BLaER1 treated with 17β-estradiol and CSF1 and Interleukin-3, amounts not matched to agents 10 nM and 100 nM (cell line): ENCODE data around the gene PTPRQ.

Source experiments
- H3K27ac ChIP-seq, 11 experiments: shearing (Covaris generic); formaldehyde crosslinking; 2 replicates each; pipeline ENCODE4 v1.8.1; 2022
- H3K27me3 ChIP-seq, 11 experiments: shearing (Covaris generic); formaldehyde crosslinking; 2 replicates each; pipeline ENCODE4 v1.8.1; 2022
- H3K36me3 ChIP-seq, 11 experiments: shearing (Covaris generic); formaldehyde crosslinking; 2 replicates each; pipeline ENCODE4 v1.8.1; 2022
- H3K4me1 ChIP-seq, 10 experiments: shearing (Covaris generic); formaldehyde crosslinking; 2 replicates each; pipeline ENCODE4 v1.8.1; 2022
- H3K4me2 ChIP-seq, 11 experiments: shearing (Covaris generic); formaldehyde crosslinking; 2 replicates each; pipeline ENCODE4 v1.8.1; 2022
- H3K4me3 ChIP-seq, 10 experiments: shearing (Covaris generic); formaldehyde crosslinking; 2 replicates each; pipeline ENCODE4 v1.8.1; 2022
- H3K9ac ChIP-seq, 11 experiments: shearing (Covaris generic); formaldehyde crosslinking; 2 replicates each; pipeline ENCODE4 v1.8.1; 2022
- H3K9me3 ChIP-seq, 11 experiments: shearing (Covaris generic); formaldehyde crosslinking; replicated peaks in 1 of 11; 2 replicates each; pipeline ENCODE4 v1.8.1; 2022
- H4K20me1 ChIP-seq, 11 experiments: shearing (Covaris generic); formaldehyde crosslinking; 2 replicates each; pipeline ENCODE4 v1.8.1; 2022
- Cebpa-rat ChIP-seq, 11 experiments: shearing (Covaris generic); IDR thresholded peaks; 2 replicates each; pipeline ENCODE4 v1.8.1; 2022

Gene PTPRQ

DNA sequence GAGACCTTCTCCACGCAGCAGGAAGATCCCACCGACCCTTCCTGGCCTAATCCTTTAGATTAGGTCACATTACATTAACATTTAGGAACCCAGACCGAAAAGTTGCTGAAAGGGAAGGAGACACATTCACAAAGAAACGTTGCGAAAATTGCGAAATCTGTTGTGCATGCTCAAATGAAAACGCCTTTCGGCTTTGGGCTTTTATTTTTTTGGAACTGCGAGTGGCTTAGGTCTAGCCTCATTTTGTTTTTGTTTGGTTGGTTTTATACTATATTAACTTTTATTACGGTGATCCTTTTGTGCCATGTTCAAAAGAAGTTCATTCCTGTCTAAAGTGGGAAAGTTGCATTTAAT, 264.9 kb downstream of the PTPRQ start:
- H3K27ac ChIP-seq = no peak overlapping the region
- H3K4me3 ChIP-seq = no peak overlapping the region
- H3K9ac ChIP-seq = no peak overlapping the region
- no peak overlapping the region for H3K4me2 ChIP-seq
- no peaks in the 10 kb centered on the region for H3K4me1 ChIP-seq
- peaks cover 0 to 14% (median 10%) of the 10 kb centered on the region in 11 experiments; a peak in 14 of 22 replicates for H3K9me3 ChIP-seq
- TF ChIP-seq Cebpa-rat (IDR thresholded peaks at IDR 0.05) = peak in 6 of 11 experiments; percentile 33 to 82 (median 52); a peak in 7 of 22 replicates
- no peaks in the 10 kb centered on the region for H4K20me1 ChIP-seq
- no peaks in the 10 kb centered on the region; a peak in 1 of 22 replicates for H3K36me3 ChIP-seq
- no peaks in the 10 kb centered on the region for H3K27me3 ChIP-seq

DNA sequence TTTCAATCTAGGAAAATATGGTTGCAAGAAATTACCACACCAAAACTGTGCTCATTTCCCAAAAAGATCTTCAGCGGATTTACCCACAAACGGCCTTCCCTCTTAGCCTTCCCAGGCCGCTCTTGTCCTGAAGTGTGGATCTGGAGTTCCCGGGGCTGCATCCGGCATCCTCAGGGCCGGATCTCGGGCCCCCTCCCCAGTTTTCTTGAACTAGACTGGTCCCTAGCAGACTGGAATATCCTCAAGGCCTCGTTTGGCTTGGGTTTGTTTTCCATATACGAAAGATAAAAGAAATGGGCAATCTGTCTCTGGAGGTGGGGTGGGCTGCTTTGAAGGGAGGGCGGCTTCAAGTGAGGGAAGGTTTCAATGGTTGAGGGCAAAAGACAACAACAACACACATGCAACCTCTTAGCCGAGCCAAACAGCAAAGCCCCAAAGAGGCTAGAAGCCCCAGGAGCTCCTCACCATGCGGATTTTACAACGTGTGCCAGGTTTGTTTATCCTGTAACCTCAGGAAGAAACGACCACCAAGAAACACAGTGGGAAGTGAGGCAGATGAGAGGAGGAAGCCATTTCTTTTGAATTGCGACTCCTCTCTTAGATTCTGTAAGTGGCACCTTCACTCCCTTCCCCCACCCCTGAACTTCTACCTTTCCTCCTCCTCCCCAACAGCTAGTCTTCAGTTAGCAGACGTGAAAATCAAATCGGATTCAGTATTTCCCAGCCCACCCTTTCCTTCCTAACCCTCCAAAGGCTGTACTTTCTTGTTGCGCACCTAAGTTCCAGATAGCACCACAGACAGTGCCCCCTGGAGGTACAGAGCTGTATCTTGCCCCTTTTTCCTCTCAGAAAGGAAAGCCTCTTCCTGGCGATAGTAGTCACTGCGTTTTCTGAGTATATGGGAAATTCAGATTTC, 266.0 kb downstream of the PTPRQ start:
- TF ChIP-seq Cebpa-rat (IDR thresholded peaks at IDR 0.05) = no peak
- no peak overlapping the region for H3K4me3 ChIP-seq
- no peaks in the 10 kb centered on the region for H3K4me1 ChIP-seq
- no peaks in the 10 kb centered on the region for H4K20me1 ChIP-seq
- peaks cover 0 to 14% (median 10%) of the 10 kb centered on the region in 11 experiments; a peak in 14 of 22 replicates for H3K9me3 ChIP-seq
- H3K4me2 ChIP-seq = no peak overlapping the region
- no peak overlapping the region for H3K9ac ChIP-seq
- H3K36me3 ChIP-seq = no peaks in the 10 kb centered on the region; a peak in 1 of 22 replicates
- no peaks in the 10 kb centered on the region for H3K27me3 ChIP-seq
- H3K27ac ChIP-seq = no peak overlapping the region

DNA sequence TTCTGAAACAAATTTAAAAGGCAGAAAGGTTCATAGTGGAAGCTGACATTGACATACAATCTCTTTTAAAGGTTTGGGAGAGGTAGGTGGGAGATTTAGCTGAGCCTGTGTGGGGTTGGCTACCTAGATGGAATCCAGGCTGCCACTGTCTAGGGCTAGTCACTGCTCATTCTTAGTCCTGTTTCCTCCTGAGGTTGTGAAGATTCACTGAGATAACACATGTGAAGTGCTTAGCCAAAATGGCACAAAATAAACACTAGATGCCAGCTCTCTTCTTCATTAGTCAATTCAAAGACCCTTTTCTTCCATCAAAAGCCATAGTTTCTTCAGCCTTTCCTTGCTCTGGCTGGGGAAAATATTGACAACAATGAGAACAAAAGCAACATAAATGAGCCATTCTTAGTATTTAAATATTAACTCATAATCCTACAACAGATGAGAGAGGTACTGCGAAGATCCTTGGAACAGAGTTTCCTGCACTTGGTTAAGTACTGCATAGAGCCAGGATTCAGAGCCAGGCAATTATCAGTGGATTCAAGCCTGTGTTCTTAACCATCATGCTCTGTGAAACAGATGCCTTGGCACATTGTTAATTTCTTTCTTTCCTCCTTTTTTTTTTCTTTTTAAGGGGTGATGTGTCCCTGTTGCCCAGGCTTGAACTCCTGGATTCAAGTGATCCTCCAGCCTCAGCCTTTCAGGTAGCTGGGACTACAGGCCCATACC, 266.9 kb downstream of the PTPRQ start:
- H3K4me1 ChIP-seq = no peaks in the 10 kb centered on the region
- H3K4me2 ChIP-seq = no peak overlapping the region
- no peak overlapping the region for H3K4me3 ChIP-seq
- H3K27me3 ChIP-seq = no peaks in the 10 kb centered on the region
- no peak overlapping the region for H3K27ac ChIP-seq
- no peak overlapping the region for H3K9ac ChIP-seq
- no peak for TF ChIP-seq Cebpa-rat (IDR thresholded peaks at IDR 0.05)
- peaks cover 0 to 14% (median 10%) of the 10 kb centered on the region in 11 experiments; a peak in 14 of 22 replicates for H3K9me3 ChIP-seq
- H4K20me1 ChIP-seq = no peaks in the 10 kb centered on the region
- H3K36me3 ChIP-seq = no peaks in the 10 kb centered on the region; a peak in 1 of 22 replicates

DNA sequence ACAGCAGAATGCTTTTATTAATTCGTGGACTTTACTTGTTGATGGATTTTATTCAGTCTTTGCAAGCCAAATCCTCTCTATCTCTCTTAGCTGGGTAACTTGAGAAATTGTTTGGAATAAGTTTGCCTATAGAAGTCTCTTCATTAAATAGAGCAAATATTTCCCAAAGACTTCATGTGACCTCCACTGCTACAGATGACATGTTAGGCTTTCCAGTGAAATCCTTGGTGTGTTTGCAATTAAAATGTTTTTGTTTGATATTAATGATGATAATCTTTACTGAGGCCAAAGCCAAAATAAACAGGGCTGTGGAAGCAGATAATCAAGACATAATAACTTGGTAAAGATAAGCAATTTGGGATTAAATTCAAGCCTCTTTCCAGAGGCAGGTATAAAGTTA, 267.8 kb downstream of the PTPRQ start:
- Histone ChIP-seq H3K4me2 (no peak overlapping the region), H4K20me1 (no peaks in the 10 kb centered on the region), H3K4me3 (no peak overlapping the region), H3K36me3 (no peaks in the 10 kb centered on the region; a peak in 1 of 22 replicates), H3K9me3 (peaks cover 4 to 20% (median 14%) of the 10 kb centered on the region in 11 experiments; a peak in 17 of 22 replicates), H3K9ac (no peak overlapping the region), H3K4me1 (no peaks in the 10 kb centered on the region), H3K27ac (no peak overlapping the region), H3K27me3 (no peaks in the 10 kb centered on the region)
- no peak for TF ChIP-seq Cebpa-rat (IDR thresholded peaks at IDR 0.05)

DNA sequence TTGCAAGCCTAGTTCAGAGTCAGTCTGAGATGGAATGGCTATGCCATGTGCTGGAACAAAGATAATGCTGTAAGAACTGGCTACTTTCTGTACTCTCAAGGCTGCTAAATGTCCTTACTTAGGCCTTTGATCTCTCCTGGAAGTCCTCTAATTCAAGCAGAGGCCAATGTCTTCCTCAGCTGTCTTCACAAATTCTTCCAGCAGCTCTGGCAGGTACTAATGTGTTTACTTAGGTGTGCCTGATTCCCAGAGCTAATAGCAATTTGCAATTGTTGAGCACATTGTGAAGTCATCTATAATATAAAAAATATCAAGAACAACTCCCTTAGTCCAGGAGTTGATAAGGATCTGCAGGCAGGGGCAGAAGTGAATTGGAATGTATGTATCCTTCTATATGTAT, 268.8 kb downstream of the PTPRQ start:
- no peaks in the 10 kb centered on the region for H4K20me1 ChIP-seq
- no peak for TF ChIP-seq Cebpa-rat (IDR thresholded peaks at IDR 0.05)
- no peak overlapping the region for H3K9ac ChIP-seq
- H3K9me3 ChIP-seq = peaks cover 8 to 19% (median 14%) of the 10 kb centered on the region in 11 experiments; a peak in 17 of 22 replicates
- H3K27me3 ChIP-seq = no peaks in the 10 kb centered on the region
- H3K4me1 ChIP-seq = no peaks in the 10 kb centered on the region
- H3K36me3 ChIP-seq = no peaks in the 10 kb centered on the region; a peak in 1 of 22 replicates
- no peak overlapping the region for H3K4me3 ChIP-seq
- no peak overlapping the region for H3K27ac ChIP-seq
- no peak overlapping the region for H3K4me2 ChIP-seq

DNA sequence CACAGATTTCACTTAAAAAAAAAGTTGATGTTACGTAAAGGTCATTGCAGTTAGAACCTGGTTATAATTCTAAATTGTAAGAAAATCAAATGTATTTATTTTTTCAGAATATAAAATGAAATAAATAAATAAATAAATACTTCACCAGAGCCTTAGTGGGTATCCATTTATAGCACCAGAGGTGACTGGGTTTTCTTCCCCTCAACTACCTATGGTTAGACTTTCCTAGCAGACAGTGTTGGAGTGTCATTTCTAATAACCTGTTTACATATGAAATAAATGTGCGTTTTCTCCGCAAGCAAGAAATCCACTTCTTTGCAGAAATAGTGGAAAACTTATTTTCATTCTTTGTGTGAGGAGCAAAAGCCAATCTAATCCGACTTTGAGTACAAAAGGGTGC, 269.4 kb downstream of the PTPRQ start:
- H3K4me3 ChIP-seq = no peak overlapping the region
- no peak overlapping the region for H3K4me2 ChIP-seq
- H3K4me1 ChIP-seq = no peaks in the 10 kb centered on the region
- no peaks in the 10 kb centered on the region for H4K20me1 ChIP-seq
- H3K36me3 ChIP-seq = no peaks in the 10 kb centered on the region
- H3K9me3 ChIP-seq = peaks cover 8 to 17% (median 11%) of the 10 kb centered on the region in 11 experiments; a peak in 17 of 22 replicates
- TF ChIP-seq Cebpa-rat (IDR thresholded peaks at IDR 0.05) = no peak
- no peaks in the 10 kb centered on the region for H3K27me3 ChIP-seq
- no peak overlapping the region for H3K9ac ChIP-seq
- H3K27ac ChIP-seq = no peak overlapping the region

DNA sequence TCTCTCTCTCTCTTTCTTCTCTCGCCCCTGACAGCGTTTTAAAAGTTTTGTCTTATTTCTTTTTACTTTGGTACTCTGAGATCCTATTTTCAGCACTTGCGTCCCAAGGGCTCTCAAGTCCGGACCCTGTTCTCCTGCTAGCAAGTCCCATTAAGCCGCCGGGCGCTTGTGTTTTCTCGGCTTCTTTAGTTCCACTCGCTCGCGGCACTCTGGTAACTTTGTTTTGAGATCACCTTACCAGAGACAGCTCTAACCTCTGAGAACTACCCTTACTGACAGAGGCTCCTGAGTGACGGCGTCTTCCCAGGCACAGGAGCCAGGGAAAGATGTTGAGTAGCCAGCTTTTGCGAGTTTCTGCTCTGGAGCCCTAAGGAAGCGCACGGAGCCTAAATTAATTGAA, 270.0 kb downstream of the PTPRQ start:
- Histone ChIP-seq H3K27ac (no peak overlapping the region), H3K9ac (no peak overlapping the region), H3K4me1 (no peaks in the 10 kb centered on the region), H3K4me3 (no peak overlapping the region), H3K36me3 (no peaks in the 10 kb centered on the region), H3K4me2 (no peak overlapping the region), H3K9me3 (peaks cover 6 to 10% (median 9%) of the 10 kb centered on the region in 11 experiments; a peak in 16 of 22 replicates), H4K20me1 (no peaks in the 10 kb centered on the region), H3K27me3 (no peaks in the 10 kb centered on the region)
- no peak for TF ChIP-seq Cebpa-rat (IDR thresholded peaks at IDR 0.05)

DNA sequence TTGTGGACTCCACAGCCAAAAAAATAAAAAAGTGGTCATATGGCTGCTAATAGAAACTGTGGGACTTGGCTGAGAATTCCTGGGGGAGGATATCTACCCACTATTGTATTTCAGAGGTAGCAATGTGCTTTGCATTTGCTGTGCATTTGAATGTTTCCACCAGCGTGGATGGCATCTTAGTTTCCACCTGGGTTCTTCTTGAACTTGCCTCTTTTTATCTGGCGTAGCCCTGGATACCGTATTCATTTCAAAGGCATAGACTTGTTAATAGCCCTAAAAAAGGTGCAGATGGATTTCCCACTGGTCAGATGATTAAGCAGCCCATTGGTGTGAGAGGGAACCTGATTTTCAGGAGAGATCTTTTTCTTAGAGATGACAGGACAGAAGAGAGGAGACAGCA, 270.8 kb downstream of the PTPRQ start:
- Histone ChIP-seq H4K20me1 (no peaks in the 10 kb centered on the region), H3K36me3 (no peaks in the 10 kb centered on the region), H3K4me3 (no peak overlapping the region), H3K9ac (no peak overlapping the region), H3K9me3 (peaks cover 4 to 10% (median 9%) of the 10 kb centered on the region in 11 experiments; a peak in 16 of 22 replicates), H3K27me3 (no peaks in the 10 kb centered on the region), H3K4me1 (no peaks in the 10 kb centered on the region), H3K27ac (no peak overlapping the region), H3K4me2 (no peak overlapping the region)
- no peak for TF ChIP-seq Cebpa-rat (IDR thresholded peaks at IDR 0.05)

DNA sequence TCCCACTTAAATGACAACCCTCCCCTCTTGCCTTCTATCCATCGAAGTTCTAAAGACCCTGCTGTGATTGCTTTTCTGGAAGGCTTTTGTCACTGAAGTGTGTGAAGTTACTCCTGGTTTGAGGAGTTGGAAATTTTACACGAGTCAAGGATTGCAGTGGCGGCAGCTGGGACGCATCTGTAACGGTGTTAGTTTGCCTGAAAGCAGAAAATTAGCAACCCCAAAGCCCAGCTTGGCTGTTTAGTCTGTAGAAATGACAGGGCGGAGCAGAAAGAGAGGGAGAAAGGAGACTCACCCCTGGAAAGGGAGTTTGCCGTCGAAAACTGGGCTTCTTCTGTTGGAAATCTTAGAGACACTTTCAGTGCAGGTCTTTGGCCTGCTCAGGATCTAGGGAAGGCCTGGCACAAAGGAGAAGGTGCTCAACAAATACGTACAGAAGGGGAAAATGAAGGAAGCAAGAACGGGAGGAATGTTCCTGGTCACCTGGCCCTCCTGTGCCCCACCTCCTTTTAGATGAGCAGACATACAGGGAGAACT, 271.7 kb downstream of the PTPRQ start:
- Histone ChIP-seq H3K27ac (no peak overlapping the region), H3K9ac (no peak overlapping the region), H3K9me3 (peaks cover 4 to 10% (median 9%) of the 10 kb centered on the region in 11 experiments; a peak in 16 of 22 replicates), H3K4me3 (no peak overlapping the region), H3K27me3 (no peaks in the 10 kb centered on the region), H3K4me2 (no peak overlapping the region), H3K4me1 (no peaks in the 10 kb centered on the region), H3K36me3 (no peaks in the 10 kb centered on the region), H4K20me1 (no peaks in the 10 kb centered on the region)
- TF ChIP-seq Cebpa-rat (IDR thresholded peaks at IDR 0.05) = no peak
